ENCODE data around the gene OTOGL. TPM values are rescaled to one million over a fixed set of nuclear protein-coding genes. Genes with fewer than 3 reads are reported as not detected.

Gene OTOGL
- total RNA-seq, 4 donors from 2014 or later, result 0.04 to 0.57 (median 0.23) TPM; not detected in 1

GRCh38 chr12:80230068-80230467 is 130.7 kb downstream of the OTOGL start:
- Histone ChIP-seq H3K9me3 (no peaks in the 10 kb centered on the region), H3K27me3 (no peaks in the 10 kb centered on the region), H3K27ac (no peak overlapping the region), H3K36me3 (no peaks in the 10 kb centered on the region), H3K4me3 (no peak overlapping the region), H3K4me1 (no peaks in the 10 kb centered on the region)
- no peak for DNase-seq
- intact Hi-C loops (cut with DNase I), result no loop called here
- WGBS, 2 donors, result 57 to 58% methylated on average over 3 of the region's 3 CpGs
- no peak for TF ChIP-seq POLR2A (IDR thresholded peaks at IDR 0.05)
- no peak for TF ChIP-seq CTCF (IDR thresholded peaks at IDR 0.05)

DNA sequence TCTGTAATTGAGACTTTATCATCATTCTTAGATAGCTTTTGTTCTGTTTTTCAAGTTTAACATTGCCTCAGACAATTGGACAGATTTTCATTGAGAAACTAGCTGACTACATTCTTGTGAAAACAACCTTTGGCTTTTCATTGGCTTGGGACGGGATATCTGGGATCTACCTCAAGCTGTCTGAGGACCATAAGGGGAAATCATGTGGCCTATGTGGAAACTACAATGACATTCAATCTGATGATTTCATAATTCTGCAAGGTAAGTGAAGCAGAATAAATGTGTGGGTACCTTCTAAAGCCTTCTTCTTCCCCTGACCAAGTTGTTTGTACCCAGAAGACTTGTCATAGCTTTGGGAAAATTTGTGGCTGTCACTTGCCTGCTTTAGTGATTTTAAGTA is 133.5 kb downstream of the OTOGL start:
- no peak for DNase-seq
- H3K4me3 ChIP-seq, result no peak overlapping the region
- no peaks in the 10 kb centered on the region for H3K4me1 ChIP-seq
- intact Hi-C loops (cut with DNase I), result no loop called here
- no peaks in the 10 kb centered on the region for H3K9me3 ChIP-seq
- no peaks in the 10 kb centered on the region for H3K36me3 ChIP-seq
- H3K27me3 ChIP-seq, result no peaks in the 10 kb centered on the region
- WGBS, 2 donors, result 78 to 87% methylated on average over 1 of the region's 1 CpG
- TF ChIP-seq CTCF (IDR thresholded peaks at IDR 0.05) (no peak), POLR2A (IDR thresholded peaks at IDR 0.05) (no peak)
- no peak overlapping the region for H3K27ac ChIP-seq

DNA sequence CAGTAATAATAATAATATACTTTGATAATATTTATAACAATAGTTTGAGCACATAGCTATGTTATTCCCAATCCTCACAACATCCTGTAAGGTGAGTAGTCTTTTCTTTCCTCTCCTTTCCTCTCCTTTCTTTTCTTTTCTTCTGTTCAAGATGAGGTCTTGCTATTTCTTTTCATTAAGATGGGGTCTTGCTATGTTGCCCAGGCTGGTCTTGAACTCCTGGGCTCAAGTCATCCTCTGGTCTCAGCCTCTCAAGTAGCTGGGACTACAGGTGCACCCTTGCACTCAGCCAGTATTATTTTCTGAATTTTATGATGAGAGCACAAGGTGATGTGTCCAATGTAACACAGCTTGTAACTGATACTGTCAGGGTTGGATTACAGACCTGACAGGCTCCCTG is 134.6 kb downstream of the OTOGL start:
- H3K4me1 ChIP-seq, result no peaks in the 10 kb centered on the region
- H3K27ac ChIP-seq, result no peak overlapping the region
- TF ChIP-seq POLR2A (IDR thresholded peaks at IDR 0.05) (no peak), CTCF (IDR thresholded peaks at IDR 0.05) (no peak)
- H3K36me3 ChIP-seq, result no peaks in the 10 kb centered on the region
- intact Hi-C loops (cut with DNase I), result no loop called here
- no peaks in the 10 kb centered on the region for H3K27me3 ChIP-seq
- H3K4me3 ChIP-seq, result no peak overlapping the region
- no peak for DNase-seq
- H3K9me3 ChIP-seq, result no peaks in the 10 kb centered on the region

- intact Hi-C loops (cut with DNase I), result no loop called here
- H3K27me3 ChIP-seq, result no peaks in the 10 kb centered on the region
- no peak overlapping the region for H3K27ac ChIP-seq
- no peaks in the 10 kb centered on the region for H3K36me3 ChIP-seq
- TF ChIP-seq POLR2A (IDR thresholded peaks at IDR 0.05) (no peak), CTCF (IDR thresholded peaks at IDR 0.05) (no peak)
- no peaks in the 10 kb centered on the region for H3K9me3 ChIP-seq
- 58 to 63% methylated on average over 3 of the region's 3 CpGs for WGBS, 2 donors
- H3K4me1 ChIP-seq, result no peaks in the 10 kb centered on the region
- DNase-seq, result no peak
- H3K4me3 ChIP-seq, result no peak overlapping the region
Observed at GRCh38 chr12:80234667-80235066, 135.3 kb downstream of the OTOGL start.

- intact Hi-C loops (cut with DNase I), result no loop called here
- Histone ChIP-seq H3K4me3 (no peak overlapping the region), H3K27ac (no peak overlapping the region), H3K9me3 (no peaks in the 10 kb centered on the region), H3K4me1 (no peaks in the 10 kb centered on the region), H3K36me3 (no peaks in the 10 kb centered on the region), H3K27me3 (no peaks in the 10 kb centered on the region)
- DNase-seq, result no peak
- TF ChIP-seq CTCF (IDR thresholded peaks at IDR 0.05) (no peak), POLR2A (IDR thresholded peaks at IDR 0.05) (no peak)
Observed at GRCh38 chr12:80235944-80236343, 136.6 kb downstream of the OTOGL start.
